Sigmoid colon (tissue), 7 donors: Measurements from ENCODE around the gene PRG2. TPM values are rescaled to one million over a fixed set of nuclear protein-coding genes. Genes with fewer than 3 reads are reported as not detected.

Experiments
- DNase-seq: peaks from one replicate; pipeline ENCODE4 v3.0.0-alpha.2; 2019
- H3K27ac ChIP-seq, 4 donors: fragments of 200-600 bp; sonication (generic); one replicate each; pipeline ENCODE4 v1.5.1; 2016 to 2019; ENCODE audit warnings: mild to moderate bottlenecking in 1 of 4
- H3K27me3 ChIP-seq, 3 donors: fragments of 200-600 bp; sonication (generic); one replicate each; pipeline ENCODE4 v1.5.1; 2019; ENCODE audit warnings: mild to moderate bottlenecking in 1 of 3
- H3K36me3 ChIP-seq, 4 donors: fragments of 200-600 bp; sonication (generic); one replicate each; pipeline ENCODE4 v1.5.1; 2016 to 2019
- H3K4me1 ChIP-seq, 4 donors: fragments of 200-600 bp; sonication (generic); one replicate each; pipeline ENCODE4 v1.5.1; 2017 to 2019
- H3K4me3 ChIP-seq, 4 donors: fragments of 200-600 bp; sonication (generic); one replicate each; pipeline ENCODE4 v1.5.1; 2017 to 2019; ENCODE audit warnings: mild to moderate bottlenecking in 2 of 4, moderate library complexity in 1 of 4
- H3K9me3 ChIP-seq, 4 donors: fragments of 200-600 bp in 3 of 4; sonication (generic) in 3 of 4; one replicate each; pipeline versions ENCODE4 v1.5.1 to v1.6.1; 2013 to 2019
- CTCF ChIP-seq, 4 experiments: fragments of 450-650 bp in 3 of 4; fragments of 200-600 bp in 1 of 4; IDR thresholded peaks; one replicate each; pipeline ENCODE4 v1.5.1; 2016 to 2019; ENCODE audit warnings: antibody characterized with exemption in 4 of 4, mild to moderate bottlenecking in 3 of 4, moderate library complexity in 2 of 4
- EP300 ChIP-seq, 4 donors: sonication (generic); formaldehyde crosslinking; IDR thresholded peaks; one replicate each; pipeline ENCODE4 v1.6.1; 2017; ENCODE audit warnings: antibody characterized with exemption in 4 of 4
- POLR2A ChIP-seq, 2 donors: fragments of 450-650 bp; IDR thresholded peaks; one replicate each; pipeline ENCODE4 v1.6.1; 2016; ENCODE audit warnings: antibody characterized with exemption in 2 of 2, mild to moderate bottlenecking in 2 of 2, moderate library complexity in 2 of 2
- POLR2AphosphoS5 ChIP-seq, 4 donors: sonication (generic); formaldehyde crosslinking; IDR thresholded peaks; one replicate each; pipeline ENCODE4 v1.6.1; 2017; ENCODE audit warnings: antibody characterized with exemption in 4 of 4
- WGBS, 2 donors: extraction: QIAGEN DNeasy Blood & Tissue Kit; methylation state at CpG; one replicate each; pipeline ENCODE4 v1.1.7; 2013; 5-methylcytosine and 5-hydroxymethylcytosine counted together
- intact Hi-C: fragments of 100-400 bp; cut with DNase I; formaldehyde crosslinking; loops from one replicate; pipeline ENCODE4 v1.15.1; 2023
- polyA plus RNA-seq, 3 donors: library from polyadenylated mRNA; stranded (reverse); fragments of 200-250 nt; gene quantifications; one replicate each; pipeline ENCODE4 v1.2.3, GENCODE V29; 2013
- total RNA-seq, 4 donors: library from RNA; depleted of rRNA; stranded (reverse); fragments of >200 nt; gene quantifications; one replicate each; pipeline ENCODE4 v1.1.0, GENCODE V29; 2016
- donor health status: healthy with polysubstance abuse.
- donor health status: Bipolar disorder and iron deficiency.
- donor health status: healthy.

The PRG2 gene
- total and polyA plus RNA-seq, 7 donors: not detected

- DNase-seq: peak; percentile 94
- H3K9me3 ChIP-seq: no peaks in the 10 kb centered on the region
- TF ChIP-seq POLR2AphosphoS5 (IDR thresholded peaks at IDR 0.05) (peak; percentile 39 to 85 (median 72)), EP300 (IDR thresholded peaks at IDR 0.05) (peak in 2 of 4 donors; percentile 37 to 71), CTCF (IDR thresholded peaks at IDR 0.05) (no peak), POLR2A (IDR thresholded peaks at IDR 0.05) (peak in 1 of 2 donors; percentile 11)
- H3K4me1 ChIP-seq: peaks cover 0 to 50% (median 46%) of the 10 kb centered on the region in 4 donors
- peak overlapping the region; percentile 89 to 96 (median 93) for H3K27ac ChIP-seq
- H3K27me3 ChIP-seq: no peaks in the 10 kb centered on the region
- peak overlapping the region in 3 of 4 donors; percentile 52 to 59 (median 52) for H3K4me3 ChIP-seq
- intact Hi-C loops: no loop called here
- peaks cover 0 to 12% (median 0%) of the 10 kb centered on the region in 4 donors for H3K36me3 ChIP-seq
- WGBS, 2 donors: 62 to 73% methylated on average over 15 of the region's 15 CpGs
Observed at GRCh38 chr11:57425565-57426438, 35.4 kb upstream of the PRG2 start.

- Histone ChIP-seq H3K27ac (peak overlapping the region; percentile 89 to 96 (median 93)), H3K4me3 (peak overlapping the region in 1 of 4 donors; percentile 59), H3K4me1 (peaks cover 0 to 50% (median 46%) of the 10 kb centered on the region in 4 donors), H3K27me3 (no peaks in the 10 kb centered on the region), H3K9me3 (no peaks in the 10 kb centered on the region), H3K36me3 (peaks cover 0 to 20% (median 2%) of the 10 kb centered on the region in 4 donors)
- peak; percentile 91 for DNase-seq
- intact Hi-C loops: no loop called here
- WGBS, 2 donors: 40 to 63% methylated on average over 15 of the region's 15 CpGs
- peak in 2 of 4 donors; percentile 48 to 73 for TF ChIP-seq POLR2AphosphoS5 (IDR thresholded peaks at IDR 0.05)
- no peak for TF ChIP-seq POLR2A (IDR thresholded peaks at IDR 0.05)
- peak in 1 of 4 donors; percentile 43 for TF ChIP-seq EP300 (IDR thresholded peaks at IDR 0.05)
Observed at GRCh38 chr11:57424792-57425564, 34.5 kb upstream of the PRG2 start.

GRCh38 chr11:57424137-57424791, 33.8 kb upstream of the PRG2 start:
- Histone ChIP-seq H3K27ac (peak overlapping the region; percentile 89 to 96 (median 93)), H3K4me3 (peak overlapping the region in 1 of 4 donors; percentile 16), H3K36me3 (peaks cover 0 to 27% (median 2%) of the 10 kb centered on the region in 4 donors), H3K4me1 (peaks cover 0 to 50% (median 46%) of the 10 kb centered on the region in 4 donors), H3K27me3 (no peaks in the 10 kb centered on the region), H3K9me3 (no peaks in the 10 kb centered on the region)
- TF ChIP-seq POLR2AphosphoS5 (IDR thresholded peaks at IDR 0.05) (no peak), POLR2A (IDR thresholded peaks at IDR 0.05) (no peak), CTCF (IDR thresholded peaks at IDR 0.05) (no peak), EP300 (IDR thresholded peaks at IDR 0.05) (no peak)
- intact Hi-C loops: no loop called here
- DNase-seq: no peak
- WGBS, 2 donors: 85 to 93% methylated on average over 9 of the region's 9 CpGs

- intact Hi-C loops: no loop called here
- no peaks in the 10 kb centered on the region for H3K27me3 ChIP-seq
- no peak for TF ChIP-seq EP300 (IDR thresholded peaks at IDR 0.05)
- no peak for TF ChIP-seq POLR2A (IDR thresholded peaks at IDR 0.05)
- no peak for TF ChIP-seq CTCF (IDR thresholded peaks at IDR 0.05)
- no peak for TF ChIP-seq POLR2AphosphoS5 (IDR thresholded peaks at IDR 0.05)
- no peak overlapping the region for H3K4me3 ChIP-seq
- WGBS, 2 donors: 81 to 87% methylated on average over 4 of the region's 4 CpGs
- H3K4me1 ChIP-seq: peaks cover 0 to 46% (median 38%) of the 10 kb centered on the region in 4 donors
- DNase-seq: no peak
- no peaks in the 10 kb centered on the region for H3K9me3 ChIP-seq
- H3K27ac ChIP-seq: no peak overlapping the region
- H3K36me3 ChIP-seq: peaks cover 0 to 37% (median 4%) of the 10 kb centered on the region in 4 donors
Observed at GRCh38 chr11:57422669-57423068, 32.2 kb upstream of the PRG2 start.
